IPS-18a (cell line): ENCODE data around the gene CHMP5.

Experiments
- H3K27ac ChIP-seq: one replicate; pipeline ENCODE4 v1.5.1; 2013; ENCODE audit warnings: low read length
- H3K27me3 ChIP-seq: one replicate; pipeline ENCODE4 v1.6.1; 2013; ENCODE audit warnings: mild to moderate bottlenecking, low read length; ENCODE audit not compliant: control insufficient read depth, insufficient read depth
- H3K36me3 ChIP-seq: one replicate; pipeline ENCODE4 v1.6.1; 2013; ENCODE audit warnings: low read depth, low read length; ENCODE audit not compliant: control insufficient read depth
- H3K4me1 ChIP-seq: one replicate; pipeline ENCODE4 v1.6.1; 2013; ENCODE audit warnings: low read depth, low read length; ENCODE audit not compliant: control insufficient read depth
- H3K4me3 ChIP-seq: one replicate; pipeline ENCODE4 v1.5.1; 2013; ENCODE audit warnings: low read length
- H3K9ac ChIP-seq: one replicate; pipeline ENCODE4 v1.6.1; 2013; ENCODE audit warnings: mild to moderate bottlenecking, low read length, moderate library complexity
- H3K9me3 ChIP-seq: one replicate; pipeline ENCODE4 v1.6.1; 2013; ENCODE audit warnings: low read depth, low read length; ENCODE audit not compliant: control insufficient read depth

The CHMP5 gene

GRCh38 chr9:33320568-33321261 lies 55.9 kb downstream of the CHMP5 start:
- H3K4me1 ChIP-seq = no peaks in the 10 kb centered on the region
- H3K9me3 ChIP-seq = no peaks in the 10 kb centered on the region
- H3K27me3 ChIP-seq = no peaks in the 10 kb centered on the region
- H3K27ac ChIP-seq = no peak overlapping the region
- H3K36me3 ChIP-seq = peaks cover 51% of the 10 kb centered on the region
- no peak overlapping the region for H3K9ac ChIP-seq
- H3K4me3 ChIP-seq = no peak overlapping the region

GRCh38 chr9:33329117-33329563 lies 64.3 kb downstream of the CHMP5 start:
- no peaks in the 10 kb centered on the region for H3K27me3 ChIP-seq
- H3K36me3 ChIP-seq = peaks cover 35% of the 10 kb centered on the region
- H3K4me3 ChIP-seq = no peak overlapping the region
- H3K4me1 ChIP-seq = no peaks in the 10 kb centered on the region
- no peaks in the 10 kb centered on the region for H3K9me3 ChIP-seq
- H3K27ac ChIP-seq = no peak overlapping the region
- H3K9ac ChIP-seq = no peak overlapping the region

GRCh38 chr9:33329979-33330378 lies 65.1 kb downstream of the CHMP5 start:
- Histone ChIP-seq H3K9ac (no peak overlapping the region), H3K9me3 (no peaks in the 10 kb centered on the region), H3K27me3 (no peaks in the 10 kb centered on the region), H3K27ac (no peak overlapping the region), H3K4me3 (no peak overlapping the region), H3K36me3 (peaks cover 35% of the 10 kb centered on the region), H3K4me1 (no peaks in the 10 kb centered on the region)

GRCh38 chr9:33331377-33331891 lies 66.6 kb downstream of the CHMP5 start:
- Histone ChIP-seq H3K4me1 (no peaks in the 10 kb centered on the region), H3K27ac (no peak overlapping the region), H3K4me3 (no peak overlapping the region), H3K9me3 (no peaks in the 10 kb centered on the region), H3K9ac (no peak overlapping the region), H3K36me3 (peaks cover 35% of the 10 kb centered on the region), H3K27me3 (no peaks in the 10 kb centered on the region)
